Activated CD8-positive, alpha-beta T cell treated with anti-CD3 and anti-CD28 coated beads, Interleukin-2, amount 10 ng/mL, durations not matched to agents 7 days and 5 days (primary cell): ENCODE results near the gene XRCC4. TPM values are rescaled to one million over a fixed set of nuclear protein-coding genes. Genes with fewer than 3 reads are reported as not detected.

ENCODE experiments used
- ATAC-seq: fragments of 150-1000 bp; cut with Tn5 transposase; one replicate; pipeline ENCODE4 v1.10.0; 2021; ENCODE audit warnings: moderate library complexity
- CTCF ChIA-PET: fragments of 350-600 bp; sonication (Branson Sonifier 250); formaldehyde crosslinking; loops from one replicate; lab custom pipeline; 2021; ENCODE audit warnings: antibody characterized with exemption; lab: Charles Lee
- POLR2A ChIA-PET: fragments of 350-600 bp; sonication (Branson Sonifier 250); formaldehyde crosslinking; loops from one replicate; lab custom pipeline; 2021; ENCODE audit warnings: antibody characterized with exemption; lab: Charles Lee
- DNase-seq: peaks from one replicate; pipeline ENCODE4 v3.0.0-alpha.2; 2020
- H3K27ac Mint-ChIP-seq: one replicate; pipeline ENCODE4 v1.8.0; 2021; ENCODE audit warnings: mild to moderate bottlenecking, mixed read lengths
- H3K27me3 Mint-ChIP-seq: one replicate; pipeline ENCODE4 v1.8.0; 2021; ENCODE audit warnings: low read depth, mixed read lengths
- H3K36me3 Mint-ChIP-seq: one replicate; pipeline ENCODE4 v1.8.0; 2021; ENCODE audit warnings: low read depth, mixed read lengths
- H3K4me1 Mint-ChIP-seq: one replicate; pipeline ENCODE4 v1.8.0; 2021; ENCODE audit warnings: low read depth, mixed read lengths
- H3K4me3 Mint-ChIP-seq: one replicate; pipeline ENCODE4 v1.8.0; 2021; ENCODE audit warnings: mild to moderate bottlenecking, mixed read lengths
- H3K9me3 Mint-ChIP-seq: one replicate; pipeline ENCODE4 v1.8.0; 2022; ENCODE audit warnings: mixed read lengths; ENCODE audit not compliant: insufficient read depth
- total RNA-seq, 2 experiments: library from RNA; stranded (reverse); gene quantifications; one replicate each; pipeline ENCODE4 v1.2.3, GENCODE V29; 2021

The XRCC4 gene
- total RNA-seq, 2 experiments from 2014 or later, result 12.6 to 13.4 TPM

- POLR2A ChIA-PET, result interaction anchor here (0.6 kb wide), 1 partner anchor 28 kb away, joined by 3 read pairs; no protein-coding TSS in a partner anchor
- Mint-ChIP-seq H3K4me3 (no peak overlapping the region), H3K27me3 (no peaks in the 10 kb centered on the region), H3K4me1 (peaks cover 2% of the 10 kb centered on the region), H3K9me3 (peaks cover 5% of the 10 kb centered on the region), H3K27ac (no peak overlapping the region), H3K36me3 (peaks cover 13% of the 10 kb centered on the region)
- no peak for DNase-seq
- CTCF ChIA-PET, result no interaction called here
- no peak for ATAC-seq
Observed at GRCh38 chr5:83099001-83099400, 21.7 kb downstream of the XRCC4 start.

GRCh38 chr5:83099445-83099844 is 22.1 kb downstream of the XRCC4 start:
- Mint-ChIP-seq H3K4me1 (no peaks in the 10 kb centered on the region), H3K9me3 (peaks cover under 1% of the 10 kb centered on the region), H3K27me3 (no peaks in the 10 kb centered on the region), H3K36me3 (peaks cover 9% of the 10 kb centered on the region), H3K27ac (no peak overlapping the region), H3K4me3 (no peak overlapping the region)
- DNase-seq (no peak), ATAC-seq (no peak)
- ChIA-PET CTCF (no interaction called here), POLR2A (interaction anchor here (0.6 kb wide), 1 partner anchor 28 kb away, joined by 3 read pairs; no protein-coding TSS in a partner anchor)

GRCh38 chr5:83101514-83101913 is 24.2 kb downstream of the XRCC4 start:
- ATAC-seq, result no peak

GRCh38 chr5:83102364-83102980 is 25.1 kb downstream of the XRCC4 start:
- Mint-ChIP-seq H3K4me3 (no peak overlapping the region), H3K27ac (no peak overlapping the region), H3K27me3 (no peaks in the 10 kb centered on the region), H3K36me3 (no peaks in the 10 kb centered on the region), H3K4me1 (no peaks in the 10 kb centered on the region), H3K9me3 (no peaks in the 10 kb centered on the region)
- ATAC-seq, result no peak
- no peak for DNase-seq
- ChIA-PET CTCF (no interaction called here), POLR2A (no interaction called here)

More at GRCh38 chr5:83101514-83101913, 24.2 kb downstream of the XRCC4 start:
- POLR2A ChIA-PET, result no interaction called here
- Mint-ChIP-seq H3K27ac (no peak overlapping the region), H3K27me3 (no peaks in the 10 kb centered on the region), H3K4me1 (no peaks in the 10 kb centered on the region), H3K4me3 (no peak overlapping the region), H3K36me3 (no peaks in the 10 kb centered on the region), H3K9me3 (no peaks in the 10 kb centered on the region)
- CTCF ChIA-PET, result no interaction called here
- DNase-seq, result no peak

GRCh38 chr5:83104021-83104420 is 26.7 kb downstream of the XRCC4 start:
- Mint-ChIP-seq H3K9me3 (no peaks in the 10 kb centered on the region), H3K27me3 (no peaks in the 10 kb centered on the region), H3K27ac (no peak overlapping the region), H3K36me3 (no peaks in the 10 kb centered on the region), H3K4me1 (no peaks in the 10 kb centered on the region), H3K4me3 (no peak overlapping the region)
- POLR2A ChIA-PET, result no interaction called here
- DNase-seq (no peak), ATAC-seq (no peak)
- CTCF ChIA-PET, result no interaction called here

GRCh38 chr5:83107692-83108420 is 30.5 kb downstream of the XRCC4 start:
- ChIA-PET POLR2A (no interaction called here), CTCF (interaction anchor here (1.2 kb wide), 1 partner anchor 23 kb away, joined by 3 read pairs; no protein-coding TSS in a partner anchor)
- H3K9me3 Mint-ChIP-seq, result no peaks in the 10 kb centered on the region
- no peaks in the 10 kb centered on the region for H3K4me1 Mint-ChIP-seq
- no peaks in the 10 kb centered on the region for H3K27me3 Mint-ChIP-seq
- no peak overlapping the region for H3K27ac Mint-ChIP-seq
- H3K4me3 Mint-ChIP-seq, result no peak overlapping the region
- DNase-seq (no peak), ATAC-seq (no peak)
- peaks cover 12% of the 10 kb centered on the region for H3K36me3 Mint-ChIP-seq

GRCh38 chr5:83109380-83109779 is 32.0 kb downstream of the XRCC4 start:
- ChIA-PET POLR2A (no interaction called here), CTCF (interaction anchor here (0.5 kb wide), 1 partner anchor 34 kb away, joined by 3 read pairs; no protein-coding TSS in a partner anchor)
- H3K27me3 Mint-ChIP-seq, result no peaks in the 10 kb centered on the region
- H3K9me3 Mint-ChIP-seq, result no peaks in the 10 kb centered on the region
- ATAC-seq (no peak), DNase-seq (no peak)
- peaks cover 22% of the 10 kb centered on the region for H3K36me3 Mint-ChIP-seq
- no peak overlapping the region for H3K4me3 Mint-ChIP-seq
- H3K27ac Mint-ChIP-seq, result no peak overlapping the region
- no peaks in the 10 kb centered on the region for H3K4me1 Mint-ChIP-seq

- ATAC-seq (no peak), DNase-seq (no peak)
- POLR2A ChIA-PET, result no interaction called here
- Mint-ChIP-seq H3K27me3 (no peaks in the 10 kb centered on the region), H3K4me1 (no peaks in the 10 kb centered on the region), H3K4me3 (no peak overlapping the region), H3K27ac (no peak overlapping the region), H3K9me3 (no peaks in the 10 kb centered on the region), H3K36me3 (peaks cover 37% of the 10 kb centered on the region)
- CTCF ChIA-PET, result no interaction called here
Observed at GRCh38 chr5:83115816-83116215, 38.5 kb downstream of the XRCC4 start.

- no peak overlapping the region for H3K27ac Mint-ChIP-seq
- no peaks in the 10 kb centered on the region for H3K4me1 Mint-ChIP-seq
- ChIA-PET POLR2A (no interaction called here), CTCF (interaction anchor here (0.9 kb wide), 1 partner anchor 12 kb away, joined by 3 read pairs; no protein-coding TSS in a partner anchor)
- ATAC-seq (no peak), DNase-seq (no peak)
- H3K27me3 Mint-ChIP-seq, result no peaks in the 10 kb centered on the region
- H3K4me3 Mint-ChIP-seq, result no peak overlapping the region
- H3K36me3 Mint-ChIP-seq, result peaks cover 24% of the 10 kb centered on the region
- H3K9me3 Mint-ChIP-seq, result no peaks in the 10 kb centered on the region
Observed at GRCh38 chr5:83118471-83118870, 41.1 kb downstream of the XRCC4 start.

- ATAC-seq, result no peak
- no peaks in the 10 kb centered on the region for H3K27me3 Mint-ChIP-seq
- no peaks in the 10 kb centered on the region for H3K9me3 Mint-ChIP-seq
- H3K4me3 Mint-ChIP-seq, result no peak overlapping the region
- ChIA-PET CTCF (interaction anchor here (0.9 kb wide), 1 partner anchor 12 kb away, joined by 3 read pairs; no protein-coding TSS in a partner anchor), POLR2A (no interaction called here)
- peaks cover 20% of the 10 kb centered on the region for H3K36me3 Mint-ChIP-seq
- no peak for DNase-seq
- H3K4me1 Mint-ChIP-seq, result no peaks in the 10 kb centered on the region
- no peak overlapping the region for H3K27ac Mint-ChIP-seq
Observed at GRCh38 chr5:83118976-83119375, 41.6 kb downstream of the XRCC4 start.

- Mint-ChIP-seq H3K4me3 (no peak overlapping the region), H3K27ac (no peak overlapping the region), H3K9me3 (no peaks in the 10 kb centered on the region), H3K4me1 (no peaks in the 10 kb centered on the region), H3K27me3 (no peaks in the 10 kb centered on the region), H3K36me3 (peaks cover 11% of the 10 kb centered on the region)
- no peak for ATAC-seq
- ChIA-PET CTCF (no interaction called here), POLR2A (no interaction called here)
- DNase-seq, result no peak
Observed at GRCh38 chr5:83124593-83124992, 47.2 kb downstream of the XRCC4 start.

GRCh38 chr5:83125560-83125959 is 48.2 kb downstream of the XRCC4 start:
- Mint-ChIP-seq H3K36me3 (peaks cover 13% of the 10 kb centered on the region), H3K27me3 (no peaks in the 10 kb centered on the region), H3K4me1 (no peaks in the 10 kb centered on the region), H3K4me3 (no peak overlapping the region), H3K9me3 (no peaks in the 10 kb centered on the region), H3K27ac (no peak overlapping the region)
- ChIA-PET POLR2A (no interaction called here), CTCF (no interaction called here)
- ATAC-seq (no peak), DNase-seq (no peak)
